Glutamatergic neuron (in vitro differentiated cells): Measurements from ENCODE around the gene DOK5. TPM values are rescaled to one million over a fixed set of nuclear protein-coding genes. Genes with fewer than 3 reads are reported as not detected.

Experiments used
- DNase-seq: peaks from one replicate; pipeline ENCODE4 v3.0.0; 2022
- H3K27ac Mint-ChIP-seq: one replicate; pipeline ENCODE4 v1.8.0; 2020; ENCODE audit warnings: mild to moderate bottlenecking, mixed read lengths, inconsistent platforms; ENCODE audit not compliant: unreplicated experiment
- H3K27me3 Mint-ChIP-seq: one replicate; pipeline ENCODE4 v1.8.0; 2020; ENCODE audit warnings: mild to moderate bottlenecking, moderate library complexity, mixed read lengths, inconsistent platforms; ENCODE audit not compliant: unreplicated experiment
- H3K36me3 Mint-ChIP-seq: one replicate; pipeline ENCODE4 v1.8.0; 2020; ENCODE audit warnings: mild to moderate bottlenecking, mixed read lengths, inconsistent platforms; ENCODE audit not compliant: unreplicated experiment
- H3K4me1 Mint-ChIP-seq: one replicate; pipeline ENCODE4 v1.8.0; 2020; ENCODE audit warnings: mild to moderate bottlenecking, low read depth, mixed read lengths, inconsistent platforms; ENCODE audit not compliant: unreplicated experiment
- H3K4me3 Mint-ChIP-seq: one replicate; pipeline ENCODE4 v1.8.0; 2020; ENCODE audit warnings: mild to moderate bottlenecking, mixed read lengths, inconsistent platforms; ENCODE audit not compliant: unreplicated experiment
- H3K9me3 Mint-ChIP-seq: one replicate; pipeline ENCODE4 v1.8.0; 2020; ENCODE audit warnings: mild to moderate bottlenecking, moderate library complexity, mixed read lengths, inconsistent platforms; ENCODE audit not compliant: unreplicated experiment
- CTCF ChIP-seq: fragments of 200-600 bp; sonication (generic); IDR thresholded peaks from one replicate; pipeline ENCODE4 v1.5.0; 2021; ENCODE audit not compliant: partially characterized antibody, unreplicated experiment
- total RNA-seq: library from RNA; stranded (reverse); fragmentation: NEBNext Ultra II Directional; extraction: Animal tissue kit (Norgen Biotek cat#: 25700); gene quantifications from one replicate; pipeline ENCODE4 v1.2.1, GENCODE V29; 2021; ENCODE audit not compliant: unreplicated experiment

DOK5 gene
- total RNA-seq, 1 donor from 2014 or later: 30.8 TPM

DNA sequence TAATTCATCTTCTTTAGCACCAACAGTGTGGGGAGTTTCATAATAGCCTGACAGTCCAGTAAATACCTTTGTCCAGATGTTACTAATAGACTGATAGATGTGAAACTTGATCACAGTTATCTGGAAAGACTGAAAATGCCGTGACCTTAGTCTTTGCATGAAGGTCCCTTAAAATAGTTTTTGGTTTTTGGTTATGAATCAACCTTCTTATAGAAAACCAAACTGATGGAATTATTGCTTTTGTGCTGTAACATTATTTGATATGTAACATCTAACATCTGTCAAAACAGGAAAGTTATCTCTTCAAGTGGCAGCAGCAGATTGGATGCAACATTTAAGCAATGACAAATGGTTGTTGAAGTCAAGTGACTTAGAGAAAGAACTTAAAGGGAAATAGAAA lies 190.4 kb downstream of the DOK5 start:
- H3K4me1 Mint-ChIP-seq: peaks cover 13% of the 10 kb centered on the region
- TF ChIP-seq CTCF: no peak
- H3K36me3 Mint-ChIP-seq: no peaks in the 10 kb centered on the region
- no peak overlapping the region for H3K4me3 Mint-ChIP-seq
- peaks cover 6% of the 10 kb centered on the region for H3K9me3 Mint-ChIP-seq
- no peak overlapping the region for H3K27ac Mint-ChIP-seq
- H3K27me3 Mint-ChIP-seq: peaks cover 4% of the 10 kb centered on the region
- no peak for DNase-seq

- Mint-ChIP-seq H3K36me3 (no peaks in the 10 kb centered on the region), H3K27ac (peak overlapping the region; percentile 86), H3K27me3 (peaks cover 4% of the 10 kb centered on the region), H3K4me1 (peaks cover 14% of the 10 kb centered on the region), H3K4me3 (peak overlapping the region; percentile 64), H3K9me3 (peaks cover 6% of the 10 kb centered on the region)
- peak; percentile 60 for DNase-seq
- TF ChIP-seq CTCF: peak; percentile 86
Observed at GRCh38 chr20:54668271-54669039, 193.1 kb downstream of the DOK5 start.

DNA sequence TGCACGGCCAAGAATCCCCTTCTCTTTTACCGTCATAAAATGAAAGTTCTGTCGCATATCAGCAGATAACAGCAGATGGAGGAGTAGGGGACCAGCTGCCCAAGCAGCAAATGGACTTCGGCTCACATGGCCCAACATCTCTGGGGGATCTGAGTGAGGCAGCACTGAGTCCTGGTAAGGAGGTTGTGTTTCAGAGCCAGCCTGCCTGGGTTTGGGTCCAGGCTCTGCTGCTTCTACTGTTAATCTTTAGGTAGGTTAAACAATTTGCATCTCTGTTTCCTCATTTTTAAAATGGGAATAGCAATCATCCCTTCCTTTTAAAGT lies 193.6 kb downstream of the DOK5 start:
- H3K4me1 Mint-ChIP-seq: peaks cover 17% of the 10 kb centered on the region
- peaks cover 6% of the 10 kb centered on the region for H3K9me3 Mint-ChIP-seq
- TF ChIP-seq CTCF: no peak
- peak overlapping the region; percentile 86 for H3K27ac Mint-ChIP-seq
- DNase-seq: peak; percentile 45
- peaks cover under 1% of the 10 kb centered on the region for H3K36me3 Mint-ChIP-seq
- peak overlapping the region; percentile 64 for H3K4me3 Mint-ChIP-seq
- H3K27me3 Mint-ChIP-seq: peaks cover 4% of the 10 kb centered on the region

DNA sequence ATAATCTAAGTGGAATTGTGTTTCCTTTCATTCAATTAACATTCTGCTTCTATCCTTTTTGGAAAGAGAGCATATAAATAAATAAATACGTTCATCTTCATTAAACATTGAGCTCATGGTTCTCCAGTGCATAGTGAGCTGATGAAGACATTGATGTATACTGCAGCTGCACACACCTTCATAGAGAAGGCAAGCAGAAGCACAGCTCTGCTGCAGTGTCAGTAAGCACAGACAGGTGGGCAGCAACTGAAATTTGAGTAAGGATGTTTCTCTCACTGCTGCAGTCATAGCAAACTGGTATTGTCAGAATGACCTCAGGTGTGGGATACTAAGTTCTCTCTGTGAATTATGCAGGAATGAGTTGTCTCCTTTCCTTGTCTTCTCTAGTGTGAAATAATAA lies 202.9 kb downstream of the DOK5 start:
- Mint-ChIP-seq H3K4me3 (no peak overlapping the region), H3K4me1 (peaks cover 23% of the 10 kb centered on the region), H3K36me3 (peaks cover 5% of the 10 kb centered on the region), H3K9me3 (peaks cover 2% of the 10 kb centered on the region), H3K27ac (no peak overlapping the region), H3K27me3 (peaks cover under 1% of the 10 kb centered on the region)
- no peak for DNase-seq
- TF ChIP-seq CTCF: no peak

GRCh38 chr20:54680439-54680838 lies 205.0 kb downstream of the DOK5 start:
- no peak overlapping the region for H3K4me3 Mint-ChIP-seq
- no peak for DNase-seq
- H3K27me3 Mint-ChIP-seq: peaks cover 8% of the 10 kb centered on the region
- H3K4me1 Mint-ChIP-seq: peaks cover 16% of the 10 kb centered on the region
- H3K27ac Mint-ChIP-seq: no peak overlapping the region
- no peaks in the 10 kb centered on the region for H3K9me3 Mint-ChIP-seq
- no peak for TF ChIP-seq CTCF
- no peaks in the 10 kb centered on the region for H3K36me3 Mint-ChIP-seq
